Body of pancreas (tissue), 4 donors: ENCODE data around the gene STXBP1. TPM values are rescaled to one million over a fixed set of nuclear protein-coding genes. Genes with fewer than 3 reads are reported as not detected.
A peak's percentile ranks its signal among the peaks of the same experiment; 100 is the strongest.

ENCODE experiments used
- ATAC-seq: fragments of 150-250 bp; one replicate; pipeline ENCODE4 v1.9.1; 2016
- DNase-seq, 4 donors: peaks; one replicate each; pipeline ENCODE4 v3.0.0-alpha.2; 2019
- H3K27ac ChIP-seq, 4 donors: fragments of 200-600 bp; sonication (generic); 1 replicate in 3 of 4; 2 replicates in 1 of 4; pipeline versions ENCODE4 v1.5.1 to v1.6.1; 2016 to 2019; ENCODE audit warnings: mild to moderate bottlenecking in 1 of 4, mixed read lengths in 1 of 4, moderate library complexity in 1 of 4
- H3K27me3 ChIP-seq, 2 donors: fragments of 200-600 bp; sonication (generic); one replicate each; pipeline ENCODE4 v1.6.0; 2016; ENCODE audit warnings: mild to moderate bottlenecking in 1 of 2
- H3K36me3 ChIP-seq, 2 donors: fragments of 200-600 bp; sonication (generic); replicated peaks in 1 of 2; 2 replicates each; pipeline ENCODE4 v1.5.1; 2016; ENCODE audit warnings: low read depth in 2 of 2; ENCODE audit not compliant: insufficient read depth in 1 of 2
- H3K4me1 ChIP-seq: fragments of 200-600 bp; sonication (generic); one replicate; pipeline ENCODE4 v1.6.0; 2016
- H3K4me3 ChIP-seq, 2 donors: fragments of 200-600 bp; sonication (generic); 1 replicate in 1 of 2; 2 replicates in 1 of 2; pipeline ENCODE4 v1.5.1; 2016 to 2019
- H3K9me3 ChIP-seq, 3 donors: fragments of 200-600 bp; sonication (generic); 1 replicate in 2 of 3; 2 replicates in 1 of 3; pipeline ENCODE4 v1.5.1; 2016
- CTCF ChIP-seq, 7 experiments: fragments of 450-650 bp in 4 of 7; fragments of 200-600 bp in 3 of 7; sonication (generic) in 3 of 7; IDR thresholded peaks; one replicate each; pipeline ENCODE4 v1.5.1; 2016 to 2019; ENCODE audit warnings: antibody characterized with exemption in 7 of 7
- POLR2A ChIP-seq, 3 donors: fragments of 450-650 bp; IDR thresholded peaks; one replicate each; pipeline ENCODE4 v1.6.1; 2016; ENCODE audit warnings: antibody characterized with exemption in 3 of 3, mild to moderate bottlenecking in 2 of 3
- WGBS, 2 donors: methylation state at CpG; one replicate each; pipeline ENCODE4 v1.1.5; 2017; 5-methylcytosine and 5-hydroxymethylcytosine counted together
- intact Hi-C: fragments of 100-400 bp; cut with DNase I; formaldehyde crosslinking; loops from one replicate; pipeline ENCODE4 v1.15.1; 2023
- total RNA-seq, 2 donors: library from RNA; depleted of rRNA; stranded (reverse); fragments of >200 nt; gene quantifications; one replicate each; pipeline ENCODE4 v1.1.0, GENCODE V29; 2016

STXBP1 gene
- total RNA-seq = 10 to 100 TPM; 34.5 to 39.9 TPM

DNA sequence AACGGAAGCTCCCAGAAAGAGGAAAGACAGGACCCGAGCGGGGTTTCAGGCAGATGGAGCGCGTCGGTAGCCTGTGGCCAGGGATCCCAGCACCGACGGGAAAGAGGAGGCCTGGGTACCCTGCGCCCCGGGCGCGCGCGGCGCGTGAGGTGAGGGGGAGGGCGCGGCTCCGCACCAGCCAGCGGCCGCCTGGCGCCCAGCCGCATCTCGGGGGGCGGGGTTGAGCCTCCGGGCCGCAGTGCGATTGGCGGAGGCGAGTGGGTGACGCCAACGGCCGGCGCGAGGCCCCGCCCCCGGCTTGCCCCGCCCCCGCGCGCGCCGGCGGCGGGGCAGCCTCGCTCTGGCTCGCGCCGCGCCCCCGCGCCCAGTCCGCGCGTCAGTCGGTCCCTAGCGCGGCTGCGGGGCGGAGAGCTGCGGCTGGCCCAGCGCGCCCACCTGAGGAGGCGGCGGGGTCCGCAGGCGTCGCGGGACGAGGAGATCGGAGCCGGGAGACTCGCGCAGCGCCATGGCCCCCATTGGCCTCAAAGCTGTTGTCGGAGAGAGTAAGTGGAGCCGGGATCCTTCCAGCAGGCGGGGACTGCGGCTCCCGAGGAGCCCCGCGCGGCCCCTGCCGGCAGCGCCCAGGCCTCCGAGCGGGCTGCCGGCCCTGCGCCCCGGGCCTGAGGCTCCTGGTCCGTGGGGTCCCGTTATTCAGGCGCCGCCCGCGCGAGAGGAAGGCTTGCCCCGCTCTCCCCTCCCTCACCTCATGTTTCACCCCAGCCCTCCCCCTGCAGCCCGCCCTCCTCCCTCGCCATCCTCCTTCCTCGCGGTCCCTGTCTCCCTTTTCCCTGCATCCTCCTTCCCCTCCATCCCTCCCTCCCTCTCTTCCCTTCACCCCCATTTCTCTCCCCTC, at the start of gene STXBP1:
Gene STXBP1, plus strand, starts transcription at position 379 of the 892 bp plus-strand sequence. Its CDS starts 127 bp downstream, at position 506.
- Histone ChIP-seq H3K9me3 (no peaks in the 10 kb centered on the region), H3K4me1 (peaks cover 31% of the 10 kb centered on the region), H3K4me3 (peak within 1 kb of the TSS; percentile 60 to 77), H3K36me3 (no peaks in the 10 kb centered on the region), H3K27ac (peak within 1 kb of the TSS; percentile 53 to 86 (median 84)), H3K27me3 (no peaks in the 10 kb centered on the region)
- WGBS, 2 donors = 0% methylated on average over 21 to 44 of the region's 102 CpGs
- intact Hi-C loops = loop anchor here (5.0 kb wide), 1 partner anchor 165 kb away; the partner anchor contains the start of gene SH2D3C
- TF ChIP-seq POLR2A (IDR thresholded peaks at IDR 0.05) (peak; percentile 64 to 69 (median 65)), CTCF (IDR thresholded peaks at IDR 0.05) (peak in 3 of 7 experiments; percentile 11 to 33 (median 16))
- DNase-seq = peak; percentile 90 to 94 (median 92)
- peak; percentile 92 for ATAC-seq

DNA sequence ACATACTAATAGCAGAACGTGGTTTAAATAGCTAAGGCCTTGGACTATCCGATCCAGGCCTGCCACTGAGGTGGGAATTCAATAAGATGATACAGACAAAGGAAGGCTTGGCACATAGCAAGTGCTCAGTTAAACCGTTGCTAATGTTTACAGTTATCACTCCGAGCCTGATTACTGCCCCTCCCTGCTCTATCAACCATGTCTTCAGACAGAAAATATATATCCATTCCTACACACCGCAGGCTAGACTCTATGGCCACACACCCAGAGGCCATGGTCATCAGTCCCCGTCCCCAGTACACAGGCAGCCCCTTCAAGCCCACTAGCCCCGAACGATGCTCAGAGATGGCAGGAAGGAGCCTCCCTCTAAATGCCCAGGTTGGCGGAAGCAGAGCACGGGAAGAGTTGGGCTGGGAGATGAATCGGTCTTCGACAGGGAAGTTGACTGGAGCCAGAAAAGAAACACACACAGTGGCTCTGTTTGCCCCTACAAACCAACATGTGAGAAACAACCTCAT, 49.7 kb upstream of the STXBP1 start:
- WGBS, 2 donors = 50 to 78% methylated on average over 10 to 12 of the region's 12 CpGs
- Histone ChIP-seq H3K27ac (peak overlapping the region; percentile 64 to 82 (median 76)), H3K4me3 (no peak overlapping the region), H3K36me3 (no peaks in the 10 kb centered on the region), H3K9me3 (no peaks in the 10 kb centered on the region), H3K4me1 (peaks cover 97% of the 10 kb centered on the region), H3K27me3 (no peaks in the 10 kb centered on the region)
- ATAC-seq (no peak), DNase-seq (no peak)
- intact Hi-C loops = no loop called here
- TF ChIP-seq POLR2A (IDR thresholded peaks at IDR 0.05) = no peak
- no peak for TF ChIP-seq CTCF (IDR thresholded peaks at IDR 0.05)

DNA sequence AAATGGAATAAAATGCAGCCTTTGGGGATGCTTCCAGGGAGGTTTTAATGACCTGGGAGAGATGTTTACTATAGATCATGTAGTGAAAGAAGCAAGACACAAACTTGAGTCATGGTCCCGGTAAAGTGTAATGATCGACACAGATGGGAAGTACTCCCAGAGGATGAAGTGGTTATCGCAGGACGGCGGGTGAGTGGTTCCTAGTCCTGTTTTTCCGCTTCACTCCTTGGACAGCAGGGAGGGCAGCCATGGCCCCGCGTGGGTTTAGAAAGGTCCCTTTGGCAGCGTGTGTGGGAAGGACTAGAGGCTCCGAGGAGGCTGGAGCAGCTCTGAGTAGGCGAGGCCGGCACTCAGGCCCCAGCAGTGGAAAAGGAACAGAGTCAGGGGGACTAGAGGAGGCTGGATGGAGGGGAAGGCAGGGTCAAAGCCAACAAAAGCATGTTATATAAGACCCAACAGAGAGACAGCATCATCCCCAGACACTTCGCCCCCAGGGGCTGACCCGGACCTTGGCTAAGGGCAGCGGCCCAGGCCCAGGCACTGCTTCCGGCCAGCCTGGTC, 49.2 kb upstream of the STXBP1 start:
- Histone ChIP-seq H3K4me1 (peaks cover 92% of the 10 kb centered on the region), H3K4me3 (no peak overlapping the region), H3K36me3 (no peaks in the 10 kb centered on the region), H3K9me3 (no peaks in the 10 kb centered on the region), H3K27ac (peak overlapping the region; percentile 64 to 82 (median 76)), H3K27me3 (no peaks in the 10 kb centered on the region)
- WGBS, 2 donors = 35 to 48% methylated on average over 11 to 15 of the region's 16 CpGs
- DNase-seq (no peak), ATAC-seq (no peak)
- intact Hi-C loops = no loop called here
- TF ChIP-seq POLR2A (IDR thresholded peaks at IDR 0.05) = no peak
- no peak for TF ChIP-seq CTCF (IDR thresholded peaks at IDR 0.05)

- intact Hi-C loops = no loop called here
- no peak for ATAC-seq
- H3K36me3 ChIP-seq = no peaks in the 10 kb centered on the region
- TF ChIP-seq CTCF (IDR thresholded peaks at IDR 0.05) = no peak
- no peak for TF ChIP-seq POLR2A (IDR thresholded peaks at IDR 0.05)
- peaks cover 85% of the 10 kb centered on the region for H3K4me1 ChIP-seq
- no peak for DNase-seq
- H3K9me3 ChIP-seq = no peaks in the 10 kb centered on the region
- H3K4me3 ChIP-seq = no peak overlapping the region
- no peaks in the 10 kb centered on the region for H3K27me3 ChIP-seq
- 80% methylated on average over 12 to 13 of the region's 13 CpGs for WGBS, 2 donors
- peak overlapping the region in 3 of 4 donors; percentile 64 to 82 (median 78) for H3K27ac ChIP-seq
Observed at GRCh38 chr9:127563579-127563978, 48.5 kb upstream of the STXBP1 start.
